K562 (cell line): ENCODE results near the gene HES6.

Experiments used
- ETS1 ChIP-seq: conservative IDR thresholded peaks from 2 replicates; pipeline ENCODE4 v1.6.1; 2011; ENCODE audit warnings: low read depth, mild to moderate bottlenecking, low read length; ENCODE audit not compliant: control insufficient read depth
- HDGF ChIP-seq: fragments of 450-650 bp; IDR thresholded peaks from 2 replicates; pipeline ENCODE4 v1.6.1; 2016
- RAD51 ChIP-seq: fragments of 450-650 bp; IDR thresholded peaks from 2 replicates; pipeline ENCODE4 v1.7.1; 2016; ENCODE audit warnings: low read depth, mild to moderate bottlenecking, borderline replicate concordance
- TSHZ1 ChIP-seq: fragments of 250-450 bp; sonication (Bioruptor Pico); IDR thresholded peaks from 2 replicates; pipeline ENCODE4 v1.4.0; 2020; ENCODE audit warnings: mild to moderate bottlenecking, moderate library complexity

GRCh38 chr2:238289574-238289973, 49.7 kb upstream of the HES6 start:
- TF ChIP-seq TSHZ1 (CRISPR knock-in tag) (no peak), RAD51 (no peak), ETS1 (no peak), HDGF (no peak)
